ENCODE results near the gene DCAF8L1.
"Not testable (repeated sequence)": the region's sequence is repeated elsewhere in the genome, so short reads cannot be mapped to it uniquely, and the experiment has no call there.

The DCAF8L1 gene

DNA sequence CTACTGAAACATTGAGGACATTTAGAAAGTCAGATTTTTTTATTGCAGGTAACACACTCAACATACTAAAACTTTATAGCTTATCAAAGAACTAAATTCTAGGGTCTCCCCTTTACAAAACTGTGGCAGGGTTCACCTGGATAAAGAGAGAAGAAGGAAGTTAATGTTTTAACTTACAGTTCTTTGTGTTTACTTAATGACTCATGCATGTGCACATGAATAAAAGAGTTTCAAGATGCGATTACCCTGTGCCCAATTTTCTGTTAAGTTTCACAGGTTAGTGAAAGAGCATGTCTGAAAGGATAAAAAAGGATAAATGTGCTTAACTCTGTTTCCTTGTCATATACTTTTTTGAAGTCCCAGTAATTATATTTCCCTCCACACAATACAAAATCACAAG lies 16.8 kb downstream of the DCAF8L1 start:
- no peak overlapping the region for H3K4me3 Mint-ChIP-seq
- H3K9me3 Mint-ChIP-seq, result no peaks in the 10 kb centered on the region
- H3K27ac Mint-ChIP-seq, result no peak overlapping the region
- H3K27me3 Mint-ChIP-seq, result no peaks in the 10 kb centered on the region
- no peaks in the 10 kb centered on the region for H3K4me1 Mint-ChIP-seq
- H3K36me3 Mint-ChIP-seq, result no peaks in the 10 kb centered on the region

DNA sequence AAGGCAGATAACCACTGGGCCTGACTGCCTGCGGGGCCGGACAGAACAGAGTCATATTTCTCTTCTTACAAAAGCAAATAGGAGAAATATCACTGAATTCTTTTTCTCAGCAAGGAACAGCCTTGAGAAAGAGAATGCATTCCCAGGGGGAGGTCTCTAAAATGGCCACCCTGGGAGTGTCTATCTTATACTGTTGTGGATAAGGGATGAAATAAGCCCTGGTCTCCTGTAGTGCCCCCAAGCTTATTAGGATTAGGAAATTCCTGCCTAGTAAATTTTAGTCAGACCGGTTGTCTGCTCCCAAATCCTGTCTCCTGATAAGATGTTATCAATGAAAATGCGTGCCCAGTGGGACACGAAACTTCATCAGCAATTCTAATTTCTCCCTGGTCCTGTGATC lies 20.8 kb downstream of the DCAF8L1 start:
- H3K4me3 Mint-ChIP-seq, H3K36me3 Mint-ChIP-seq, H3K9me3 Mint-ChIP-seq, H3K4me1 Mint-ChIP-seq, H3K27me3 Mint-ChIP-seq, H3K27ac Mint-ChIP-seq: not testable (repeated sequence)

DNA sequence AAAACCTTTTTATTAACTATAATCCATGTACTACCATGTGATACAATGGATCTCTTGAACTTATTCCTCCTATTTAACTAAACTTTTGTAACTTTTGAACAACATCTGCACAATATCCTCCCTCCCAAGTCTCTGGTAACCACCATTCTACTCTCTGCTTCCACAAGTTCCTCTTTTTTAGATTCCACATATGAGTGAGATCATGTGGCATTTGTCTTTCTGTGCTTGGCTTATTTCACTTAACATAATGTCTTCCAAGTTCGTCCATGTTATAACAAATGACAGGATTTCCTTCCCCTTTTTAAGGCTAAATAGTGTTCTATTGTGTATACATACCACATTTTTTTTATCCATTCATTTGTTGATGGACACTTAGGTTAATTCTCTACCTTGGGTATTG lies 28.1 kb downstream of the DCAF8L1 start:
- Mint-ChIP-seq H3K4me1 (no peaks in the 10 kb centered on the region), H3K27ac (no peak overlapping the region), H3K27me3 (no peaks in the 10 kb centered on the region), H3K9me3 (no peaks in the 10 kb centered on the region), H3K4me3 (no peak overlapping the region), H3K36me3 (no peaks in the 10 kb centered on the region)

DNA sequence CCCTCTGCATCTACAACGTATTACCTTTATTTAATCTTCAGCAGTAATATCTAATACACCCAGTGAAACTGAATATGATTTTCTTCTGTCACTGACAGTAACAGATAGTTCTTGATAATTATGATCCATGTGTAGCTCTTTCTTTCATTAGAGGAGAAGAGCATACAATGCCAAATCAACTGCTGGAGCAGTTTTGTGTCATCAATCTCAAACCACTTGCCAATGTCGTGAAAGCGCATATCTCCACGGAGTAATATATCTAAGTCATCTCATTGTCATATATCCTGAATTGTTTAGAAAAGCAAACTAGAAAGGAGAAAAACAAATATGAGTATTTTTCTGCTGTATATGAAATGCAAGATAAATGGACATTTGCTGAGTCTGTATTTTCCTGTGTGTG lies 47.9 kb downstream of the DCAF8L1 start:
- Mint-ChIP-seq H3K27ac (no peak overlapping the region), H3K4me3 (no peak overlapping the region), H3K9me3 (no peaks in the 10 kb centered on the region), H3K4me1 (no peaks in the 10 kb centered on the region), H3K27me3 (no peaks in the 10 kb centered on the region), H3K36me3 (no peaks in the 10 kb centered on the region)
